Transverse colon (tissue), 3 donors: ENCODE measurements around the gene TCEAL4.

Experiments used
- EP300 ChIP-seq: sonication (generic); formaldehyde crosslinking; IDR thresholded peaks from one replicate; pipeline ENCODE4 v1.6.1; 2017; ENCODE audit warnings: antibody characterized with exemption, low read depth
- TF ChIP-seq, protein P1 (sequence below), 5 experiments: fragments of 200-600 bp in 3 of 5; fragments of 450-650 bp in 2 of 5; sonication (generic) in 3 of 5; IDR thresholded peaks; 1 replicate in 2 of 5; 2 replicates in 3 of 5; pipeline ENCODE4 v1.5.1; 2016 to 2017; ENCODE audit warnings: antibody characterized with exemption in 5 of 5, inconsistent platforms in 3 of 5, mild to moderate bottlenecking in 2 of 5, moderate library complexity in 1 of 5

DNA sequence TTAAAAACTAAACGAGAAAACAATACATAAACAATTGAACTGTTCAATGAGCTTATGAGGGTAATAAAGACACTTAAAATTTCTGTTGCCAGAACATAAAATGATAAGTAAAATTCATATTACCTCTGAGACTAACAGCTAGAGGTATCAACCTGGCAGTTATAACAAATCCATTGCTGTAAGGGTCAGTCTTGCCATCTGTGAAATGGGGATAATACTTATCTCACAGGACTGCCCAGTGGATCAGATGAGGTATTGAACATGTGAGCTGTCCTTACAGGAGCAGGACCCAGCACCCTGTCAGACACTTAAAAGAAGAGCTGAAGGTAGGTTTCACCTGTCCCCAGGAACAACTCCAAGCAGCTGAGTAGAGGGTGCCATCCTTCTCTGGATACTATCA, 25.0 kb downstream of the TCEAL4 start:
- TF ChIP-seq EP300: no peak
- TF ChIP-seq, protein P1, sequence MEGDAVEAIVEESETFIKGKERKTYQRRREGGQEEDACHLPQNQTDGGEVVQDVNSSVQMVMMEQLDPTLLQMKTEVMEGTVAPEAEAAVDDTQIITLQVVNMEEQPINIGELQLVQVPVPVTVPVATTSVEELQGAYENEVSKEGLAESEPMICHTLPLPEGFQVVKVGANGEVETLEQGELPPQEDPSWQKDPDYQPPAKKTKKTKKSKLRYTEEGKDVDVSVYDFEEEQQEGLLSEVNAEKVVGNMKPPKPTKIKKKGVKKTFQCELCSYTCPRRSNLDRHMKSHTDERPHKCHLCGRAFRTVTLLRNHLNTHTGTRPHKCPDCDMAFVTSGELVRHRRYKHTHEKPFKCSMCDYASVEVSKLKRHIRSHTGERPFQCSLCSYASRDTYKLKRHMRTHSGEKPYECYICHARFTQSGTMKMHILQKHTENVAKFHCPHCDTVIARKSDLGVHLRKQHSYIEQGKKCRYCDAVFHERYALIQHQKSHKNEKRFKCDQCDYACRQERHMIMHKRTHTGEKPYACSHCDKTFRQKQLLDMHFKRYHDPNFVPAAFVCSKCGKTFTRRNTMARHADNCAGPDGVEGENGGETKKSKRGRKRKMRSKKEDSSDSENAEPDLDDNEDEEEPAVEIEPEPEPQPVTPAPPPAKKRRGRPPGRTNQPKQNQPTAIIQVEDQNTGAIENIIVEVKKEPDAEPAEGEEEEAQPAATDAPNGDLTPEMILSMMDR (IDR thresholded peaks at IDR 0.05): no peak
